IPS-20b (cell line): Measurements from ENCODE around the gene PTN.

ENCODE experiments used
- H3K27ac ChIP-seq: one replicate; pipeline ENCODE4 v1.5.1; 2013; ENCODE audit warnings: low read length
- H3K27me3 ChIP-seq: 2 replicates; pipeline ENCODE4 v1.6.1; 2013; ENCODE audit warnings: mild to moderate bottlenecking, low read length, inconsistent platforms; ENCODE audit not compliant: insufficient read depth
- H3K36me3 ChIP-seq: 2 replicates; pipeline ENCODE4 v1.6.1; 2013; ENCODE audit warnings: low read depth, mild to moderate bottlenecking, inconsistent platforms, low read length, moderate library complexity; ENCODE audit not compliant: insufficient read depth
- H3K4me1 ChIP-seq: 2 replicates; pipeline ENCODE4 v1.6.1; 2013; ENCODE audit warnings: mild to moderate bottlenecking, control low read depth, inconsistent platforms, low read length, moderate library complexity; ENCODE audit not compliant: insufficient read depth
- H3K4me3 ChIP-seq: 2 replicates; pipeline ENCODE4 v1.5.1; 2013; ENCODE audit warnings: mild to moderate bottlenecking, low read length, inconsistent platforms
- H3K9ac ChIP-seq: 2 replicates; pipeline ENCODE4 v1.6.1; 2013; ENCODE audit warnings: low read depth, mild to moderate bottlenecking, inconsistent platforms, low read length, moderate library complexity
- H3K9me3 ChIP-seq: 2 replicates; pipeline ENCODE4 v1.6.1; 2013; ENCODE audit warnings: mild to moderate bottlenecking, low read depth, low read length, inconsistent platforms; ENCODE audit not compliant: insufficient read depth

PTN gene

GRCh38 chr7:137316648-137317353, 26.7 kb downstream of the PTN start:
- Histone ChIP-seq H3K27ac (no peak overlapping the region), H3K27me3 (no peaks in the 10 kb centered on the region), H3K9ac (no peak overlapping the region), H3K4me3 (no peak overlapping the region), H3K36me3 (no peaks in the 10 kb centered on the region), H3K4me1 (peaks cover 6% of the 10 kb centered on the region; the same call in 1 of the 2 replicates), H3K9me3 (no peaks in the 10 kb centered on the region)

GRCh38 chr7:137313201-137313600, 30.3 kb downstream of the PTN start:
- H3K27me3 ChIP-seq = no peaks in the 10 kb centered on the region
- no peaks in the 10 kb centered on the region for H3K9me3 ChIP-seq
- H3K27ac ChIP-seq = no peak overlapping the region
- no peak overlapping the region for H3K4me3 ChIP-seq
- no peaks in the 10 kb centered on the region for H3K36me3 ChIP-seq
- no peak overlapping the region for H3K9ac ChIP-seq
- H3K4me1 ChIP-seq = no peaks in the 10 kb centered on the region; the same call in 1 of the 2 replicates

- Histone ChIP-seq H3K4me3 (no peak overlapping the region), H3K9me3 (no peaks in the 10 kb centered on the region), H3K36me3 (no peaks in the 10 kb centered on the region), H3K27ac (no peak overlapping the region), H3K9ac (no peak overlapping the region), H3K4me1 (peaks cover 3% of the 10 kb centered on the region; the same call in 1 of the 2 replicates), H3K27me3 (no peaks in the 10 kb centered on the region)
Observed at GRCh38 chr7:137306748-137307147, 36.8 kb downstream of the PTN start.

- H3K36me3 ChIP-seq = no peaks in the 10 kb centered on the region
- no peak overlapping the region for H3K27ac ChIP-seq
- no peak overlapping the region for H3K9ac ChIP-seq
- H3K4me1 ChIP-seq = peaks cover 3% of the 10 kb centered on the region; the same call in 1 of the 2 replicates
- H3K9me3 ChIP-seq = no peaks in the 10 kb centered on the region
- no peak overlapping the region for H3K4me3 ChIP-seq
- H3K27me3 ChIP-seq = no peaks in the 10 kb centered on the region
Observed at GRCh38 chr7:137305901-137306621, 37.5 kb downstream of the PTN start.

GRCh38 chr7:137304624-137305235, 38.8 kb downstream of the PTN start:
- Histone ChIP-seq H3K27me3 (no peaks in the 10 kb centered on the region), H3K9ac (no peak overlapping the region), H3K27ac (no peak overlapping the region), H3K4me1 (peaks cover 8% of the 10 kb centered on the region; the same call in 1 of the 2 replicates), H3K4me3 (no peak overlapping the region), H3K9me3 (no peaks in the 10 kb centered on the region), H3K36me3 (no peaks in the 10 kb centered on the region)

GRCh38 chr7:137304165-137304564, 39.4 kb downstream of the PTN start:
- Histone ChIP-seq H3K27me3 (no peaks in the 10 kb centered on the region), H3K9me3 (no peaks in the 10 kb centered on the region), H3K4me3 (no peak overlapping the region), H3K36me3 (no peaks in the 10 kb centered on the region), H3K27ac (no peak overlapping the region), H3K9ac (no peak overlapping the region), H3K4me1 (peaks cover 8% of the 10 kb centered on the region; the same call in 1 of the 2 replicates)

- Histone ChIP-seq H3K27ac (no peak overlapping the region), H3K27me3 (no peaks in the 10 kb centered on the region), H3K9ac (no peak overlapping the region), H3K4me3 (no peak overlapping the region), H3K36me3 (no peaks in the 10 kb centered on the region), H3K9me3 (no peaks in the 10 kb centered on the region), H3K4me1 (peaks cover 13% of the 10 kb centered on the region; the same call in 1 of the 2 replicates)
Observed at GRCh38 chr7:137302081-137302480, 41.5 kb downstream of the PTN start.

GRCh38 chr7:137298464-137298794, 45.1 kb downstream of the PTN start:
- H3K27ac ChIP-seq = no peak overlapping the region
- no peaks in the 10 kb centered on the region for H3K27me3 ChIP-seq
- peaks cover 10% of the 10 kb centered on the region; the same call in 1 of the 2 replicates for H3K4me1 ChIP-seq

GRCh38 chr7:137297551-137298463, 45.7 kb downstream of the PTN start:
- no peaks in the 10 kb centered on the region for H3K36me3 ChIP-seq

More at GRCh38 chr7:137298464-137298794, 45.1 kb downstream of the PTN start:
- Histone ChIP-seq H3K36me3 (no peaks in the 10 kb centered on the region), H3K4me3 (no peak overlapping the region), H3K9ac (no peak overlapping the region), H3K9me3 (no peaks in the 10 kb centered on the region)

GRCh38 chr7:137296576-137296975, 47.0 kb downstream of the PTN start:
- peaks cover 10% of the 10 kb centered on the region; the same call in 1 of the 2 replicates for H3K4me1 ChIP-seq
- H3K4me3 ChIP-seq = no peak overlapping the region
- H3K9me3 ChIP-seq = no peaks in the 10 kb centered on the region
- peaks cover 2% of the 10 kb centered on the region; the same call in 1 of the 2 replicates for H3K36me3 ChIP-seq
- H3K9ac ChIP-seq = no peak overlapping the region
- H3K27me3 ChIP-seq = no peaks in the 10 kb centered on the region
- H3K27ac ChIP-seq = no peak overlapping the region

More at GRCh38 chr7:137297551-137298463, 45.7 kb downstream of the PTN start:
- Histone ChIP-seq H3K27me3 (no peaks in the 10 kb centered on the region), H3K9me3 (no peaks in the 10 kb centered on the region), H3K4me1 (peaks cover 10% of the 10 kb centered on the region; the same call in 1 of the 2 replicates), H3K27ac (no peak overlapping the region), H3K4me3 (no peak overlapping the region), H3K9ac (no peak overlapping the region)

- Histone ChIP-seq H3K9ac (no peak overlapping the region), H3K27ac (no peak overlapping the region), H3K9me3 (no peaks in the 10 kb centered on the region), H3K27me3 (no peaks in the 10 kb centered on the region), H3K36me3 (peaks cover 4% of the 10 kb centered on the region; the same call in 1 of the 2 replicates), H3K4me3 (no peak overlapping the region), H3K4me1 (peaks cover 10% of the 10 kb centered on the region; the same call in 1 of the 2 replicates)
Observed at GRCh38 chr7:137295739-137296324, 47.7 kb downstream of the PTN start.
